PC-9 (cell line): Measurements from ENCODE around the gene ZMYND19. TPM values are rescaled to one million over a fixed set of nuclear protein-coding genes. Genes with fewer than 3 reads are reported as not detected.

ENCODE experiments used
- BruUV-seq: library from RNA; stranded (reverse); fragments of 400-500 nt; replicated peaks from 2 replicates; lab custom pipeline; 2021; lab: Mats Ljungman, UMichigan
- CTCF ChIA-PET: fragments of 300-600 bp; sonication (Branson Sonifier 250); formaldehyde crosslinking; loops from one replicate; lab custom pipeline; 2022; ENCODE audit warnings: antibody characterized with exemption; lab: Charles Lee
- POLR2A ChIA-PET: fragments of 300-600 bp; sonication (Branson Sonifier 250); formaldehyde crosslinking; loops from one replicate; lab custom pipeline; 2022; ENCODE audit warnings: antibody characterized with exemption; ENCODE audit not compliant: unreplicated experiment; lab: Charles Lee
- DNase-seq, 2 experiments: peaks; one replicate each; pipeline versions ENCODE4 v3.0.0 to v3.0.0-alpha.2; 2015 to 2022; ENCODE audit warnings: mixed read lengths in 1 of 2
- H2AFZ ChIP-seq: fragments of 200-600 bp; sonication (generic); 2 replicates; pipeline ENCODE4 v1.8.1; 2017; ENCODE audit warnings: antibody characterized with exemption
- H3F3A ChIP-seq: fragments of 200-600 bp; sonication (generic); 2 replicates; pipeline ENCODE4 v1.8.1; 2017; ENCODE audit warnings: antibody characterized with exemption, mild to moderate bottlenecking, low read depth; ENCODE audit not compliant: insufficient read depth
- H3K27ac ChIP-seq: fragments of 200-600 bp; sonication (generic); 2 replicates; pipeline ENCODE4 v1.6.1; 2016; ENCODE audit warnings: mixed run types
- H3K27me3 ChIP-seq: fragments of 200-600 bp; sonication (generic); 2 replicates; pipeline ENCODE4 v1.6.1; 2016; ENCODE audit warnings: low read depth, mixed run types; ENCODE audit not compliant: insufficient read depth
- H3K36me3 ChIP-seq: fragments of 200-600 bp; sonication (generic); 2 replicates; pipeline ENCODE4 v1.6.1; 2016; ENCODE audit warnings: low read depth, mixed run types
- H3K4me1 ChIP-seq: fragments of 200-600 bp; sonication (generic); replicated peaks from 2 replicates; pipeline ENCODE4 v1.6.1; 2016; ENCODE audit warnings: mixed run types; ENCODE audit not compliant: insufficient read depth
- H3K4me2 ChIP-seq: fragments of 200-600 bp; sonication (generic); 2 replicates; pipeline ENCODE4 v1.6.1; 2017; ENCODE audit warnings: mixed run types
- H3K4me3 ChIP-seq: fragments of 200-600 bp; sonication (generic); 2 replicates; pipeline ENCODE4 v1.6.1; 2016; ENCODE audit warnings: mixed run types
- H3K79me2 ChIP-seq: fragments of 200-600 bp; sonication (generic); 2 replicates; pipeline ENCODE4 v1.6.1; 2017; ENCODE audit warnings: low read depth, mixed run types
- H3K9me2 ChIP-seq: fragments of 200-600 bp; sonication (generic); 2 replicates; pipeline ENCODE4 v1.8.1; 2017; ENCODE audit warnings: mild to moderate bottlenecking; ENCODE audit not compliant: insufficient read depth
- H3K9me3 ChIP-seq: fragments of 200-600 bp; sonication (generic); 2 replicates; pipeline ENCODE4 v1.8.1; 2016; ENCODE audit warnings: low read depth; ENCODE audit not compliant: insufficient read depth
- H4K20me1 ChIP-seq: fragments of 200-600 bp; sonication (generic); 2 replicates; pipeline ENCODE4 v1.8.1; 2017; ENCODE audit not compliant: insufficient read depth
- CTCF ChIP-seq: fragments of 200-600 bp; sonication (generic); conservative IDR thresholded peaks from 2 replicates; pipeline ENCODE4 v1.6.1; 2017; ENCODE audit warnings: mixed run types, antibody characterized with exemption, mild to moderate bottlenecking, moderate library complexity
- EZH2 ChIP-seq: fragments of 200-600 bp; sonication (generic); IDR thresholded peaks from 2 replicates; pipeline ENCODE4 v1.8.0; 2017; ENCODE audit warnings: antibody characterized with exemption, low read depth
- intact Hi-C: fragments of 100-400 bp; cut with micrococcal nuclease; formaldehyde crosslinking; loops from one replicate; pipeline ENCODE4 v1.10.0; 2022; ENCODE audit not compliant: unreplicated experiment
- total RNA-seq: library from RNA; stranded (reverse); gene quantifications from 2 replicates; pipeline ENCODE4 v1.2.3, GENCODE V29; 2021

Gene ZMYND19
- total RNA-seq, 1 experiment from 2014 or later: 47.7 TPM

DNA sequence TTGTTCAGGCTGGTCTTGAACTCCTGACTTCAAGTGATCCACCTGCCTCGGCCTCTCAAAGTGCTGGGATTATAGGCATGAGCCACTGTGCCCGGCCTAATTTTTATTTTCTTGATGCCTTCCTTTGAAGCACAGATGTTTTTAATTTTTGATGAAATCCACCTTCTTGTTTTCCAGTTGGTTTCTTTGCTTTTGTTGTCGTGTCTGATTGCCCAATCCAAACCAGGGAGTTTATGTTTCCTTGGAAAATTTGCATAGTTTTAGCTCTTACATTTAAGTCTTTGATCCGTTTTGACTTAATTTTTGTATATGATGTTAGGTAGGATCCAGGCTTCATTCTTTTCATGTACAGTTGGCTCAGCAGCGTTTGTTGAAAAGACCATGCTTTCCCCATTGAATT is 43.7 kb upstream of the ZMYND19 start:
- TF ChIP-seq CTCF (no peak), EZH2 (no peak)
- no peak overlapping the region for H3K27ac ChIP-seq
- H3K9me2 ChIP-seq: no peaks in the 10 kb centered on the region
- H4K20me1 ChIP-seq: peaks cover 84% of the 10 kb centered on the region
- no peak for DNase-seq
- H3K9me3 ChIP-seq: no peaks in the 10 kb centered on the region
- no peak overlapping the region for H3K4me3 ChIP-seq
- no peaks in the 10 kb centered on the region for H3K27me3 ChIP-seq
- no peak overlapping the region for H2AFZ ChIP-seq
- BruUV-seq: no TSS peak
- H3K4me1 ChIP-seq: no peaks in the 10 kb centered on the region
- ChIA-PET CTCF (no interaction called here), POLR2A (no interaction called here)
- no peaks in the 10 kb centered on the region for H3K36me3 ChIP-seq
- 0 out of 2 replicates have a peak, but pooled peaks cover 6% of the 10 kb centered on the region for H3F3A ChIP-seq
- intact Hi-C loops: no loop called here
- peaks cover 96% of the 10 kb centered on the region for H3K79me2 ChIP-seq
- H3K4me2 ChIP-seq: no peak overlapping the region

DNA sequence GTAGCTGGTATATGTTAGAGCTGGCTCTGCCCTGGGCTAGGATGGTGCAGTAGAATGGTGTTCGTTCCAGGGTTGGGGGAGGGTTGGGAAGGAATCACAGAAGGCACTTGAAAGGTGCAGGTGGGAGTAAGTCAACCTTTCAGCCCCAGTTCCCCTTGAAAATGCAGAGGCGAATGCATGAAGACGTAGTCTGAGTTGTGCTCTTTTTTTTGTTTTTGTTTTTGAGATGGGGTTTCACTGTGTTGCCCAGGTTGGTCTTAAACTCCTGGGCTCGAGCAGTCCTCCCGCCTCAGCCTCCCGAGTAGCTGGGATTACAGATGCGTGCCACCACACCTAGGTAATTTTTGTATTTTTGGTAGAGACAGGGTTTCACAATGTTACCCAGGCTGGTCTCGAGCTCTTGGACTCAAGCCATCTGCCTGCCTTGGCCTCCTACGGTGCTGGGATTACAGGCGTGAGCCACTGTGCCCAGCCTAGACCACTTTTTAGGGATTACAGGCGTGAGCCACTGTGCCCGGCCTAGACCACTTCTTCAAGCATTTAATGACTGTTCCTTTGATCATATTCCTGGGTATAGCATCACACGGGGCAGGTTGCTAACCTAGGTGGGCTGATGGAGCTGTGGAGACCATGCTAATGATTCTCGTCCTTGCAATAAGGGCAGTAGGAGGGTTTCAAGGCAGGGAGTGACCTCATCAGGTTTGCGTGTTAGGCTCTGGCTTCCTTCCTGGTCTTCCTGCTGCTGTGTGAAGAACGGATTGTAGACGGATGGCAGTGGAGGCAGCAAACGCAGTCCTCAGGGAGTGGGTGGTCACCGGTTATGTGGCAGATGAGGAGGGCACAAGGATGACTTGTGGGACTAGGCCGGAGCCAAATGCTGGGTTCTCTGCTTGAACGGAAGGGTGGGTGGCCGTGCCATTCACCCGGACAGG is 42.2 kb upstream of the ZMYND19 start:
- no peak overlapping the region for H3K4me2 ChIP-seq
- no peaks in the 10 kb centered on the region for H3K9me3 ChIP-seq
- TF ChIP-seq EZH2 (no peak), CTCF (no peak)
- ChIA-PET POLR2A (no interaction called here), CTCF (no interaction called here)
- H3K27ac ChIP-seq: no peak overlapping the region
- peaks cover 75% of the 10 kb centered on the region for H4K20me1 ChIP-seq
- DNase-seq: no peak
- no peaks in the 10 kb centered on the region for H3K9me2 ChIP-seq
- H3K4me3 ChIP-seq: no peak overlapping the region
- H3K27me3 ChIP-seq: no peaks in the 10 kb centered on the region
- no peaks in the 10 kb centered on the region for H3K36me3 ChIP-seq
- no peaks in the 10 kb centered on the region for H3K4me1 ChIP-seq
- H3K79me2 ChIP-seq: peaks cover 95% of the 10 kb centered on the region
- H2AFZ ChIP-seq: no peak overlapping the region
- intact Hi-C loops: no loop called here
- 0 out of 2 replicates have a peak, but pooled peaks cover 6% of the 10 kb centered on the region for H3F3A ChIP-seq
- BruUV-seq: no TSS peak

DNA sequence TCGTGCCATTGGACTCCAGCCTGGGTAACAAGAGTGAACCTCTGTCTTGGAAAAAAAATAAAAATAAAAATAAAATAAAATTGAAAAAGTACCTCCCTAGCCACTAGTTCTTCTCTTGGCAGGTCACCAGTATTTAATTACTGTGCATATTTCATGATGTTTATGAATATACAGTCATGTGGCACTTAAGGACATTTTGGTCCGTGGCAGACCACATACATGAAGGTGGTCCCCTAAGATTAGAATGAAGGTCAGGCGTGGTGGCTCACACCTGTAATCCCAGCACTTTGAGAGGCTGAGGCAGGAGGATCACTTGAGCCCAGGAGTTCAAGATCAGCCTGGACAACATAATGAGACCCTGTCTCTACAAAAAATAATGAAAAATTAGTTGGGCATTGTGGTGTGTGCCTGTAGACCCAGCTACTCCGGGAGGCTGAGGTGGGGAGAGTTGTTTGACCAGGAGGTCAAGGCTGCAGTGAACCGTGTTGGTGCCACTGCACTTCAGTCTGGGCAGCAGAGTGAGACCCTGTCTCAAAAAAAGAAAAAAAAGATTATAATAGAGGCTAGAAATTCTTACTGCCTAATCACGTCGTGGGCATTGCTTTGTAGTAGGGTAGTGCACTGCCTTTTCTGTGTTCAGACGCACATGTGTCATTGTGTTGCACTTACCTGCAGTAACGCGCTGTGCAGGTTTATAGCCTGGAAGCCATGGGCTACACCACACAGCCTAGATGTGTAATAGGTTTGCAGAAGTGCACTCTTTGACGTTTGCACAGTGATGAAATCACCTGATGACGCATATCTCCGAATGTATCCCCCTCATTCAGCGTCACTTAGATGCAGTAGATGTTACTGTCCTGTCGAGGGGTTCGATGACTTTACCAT is 41.3 kb upstream of the ZMYND19 start:
- 0 out of 2 replicates have a peak, but pooled peaks cover 6% of the 10 kb centered on the region for H3F3A ChIP-seq
- H3K36me3 ChIP-seq: no peaks in the 10 kb centered on the region
- ChIA-PET CTCF (no interaction called here), POLR2A (no interaction called here)
- no peak overlapping the region for H2AFZ ChIP-seq
- no peaks in the 10 kb centered on the region for H3K9me3 ChIP-seq
- no peaks in the 10 kb centered on the region for H3K9me2 ChIP-seq
- intact Hi-C loops: no loop called here
- no peaks in the 10 kb centered on the region for H3K27me3 ChIP-seq
- no TSS peak for BruUV-seq
- DNase-seq: no peak
- no peak overlapping the region for H3K27ac ChIP-seq
- H3K4me2 ChIP-seq: no peak overlapping the region
- H3K4me3 ChIP-seq: no peak overlapping the region
- H4K20me1 ChIP-seq: peaks cover 76% of the 10 kb centered on the region
- peaks cover 95% of the 10 kb centered on the region for H3K79me2 ChIP-seq
- H3K4me1 ChIP-seq: no peaks in the 10 kb centered on the region
- TF ChIP-seq CTCF (no peak), EZH2 (no peak)
